GM18511 (cell line): ENCODE data around the gene PGM5.
A peak's percentile ranks its signal among the peaks of the same experiment; 100 is the strongest.

Experiments used
- ATAC-seq: cut with Tn5 transposase; IDR thresholded peaks from one replicate; pipeline ENCODE4 v1.9.1; 2021; ENCODE audit warnings: mild to moderate bottlenecking, moderate library complexity; ENCODE audit not compliant: unreplicated experiment

Gene PGM5

GRCh38 chr9:68493958-68494577 is 137.7 kb downstream of the PGM5 start:
- no peak for ATAC-seq

- no peak for ATAC-seq
Observed at GRCh38 chr9:68495247-68495646, 138.8 kb downstream of the PGM5 start.

- ATAC-seq = no peak
Observed at GRCh38 chr9:68496356-68496755, 139.9 kb downstream of the PGM5 start.

- ATAC-seq = no peak
Observed at GRCh38 chr9:68497629-68498028, 141.2 kb downstream of the PGM5 start.

- no peak for ATAC-seq
Observed at GRCh38 chr9:68498816-68499215, 142.4 kb downstream of the PGM5 start.

GRCh38 chr9:68500457-68501381 is 144.3 kb downstream of the PGM5 start:
- ATAC-seq = no peak

GRCh38 chr9:68502279-68502678 is 145.9 kb downstream of the PGM5 start:
- no peak for ATAC-seq

GRCh38 chr9:68505681-68506409 is 149.4 kb downstream of the PGM5 start:
- peak; percentile 69 for ATAC-seq

GRCh38 chr9:68506551-68506950 is 150.1 kb downstream of the PGM5 start:
- ATAC-seq = no peak

GRCh38 chr9:68507130-68507805 is 150.9 kb downstream of the PGM5 start:
- ATAC-seq = no peak

GRCh38 chr9:68507806-68508145 is 151.4 kb downstream of the PGM5 start:
- no peak for ATAC-seq

GRCh38 chr9:68508547-68508946 is 152.1 kb downstream of the PGM5 start:
- no peak for ATAC-seq

- ATAC-seq = no peak
Observed at GRCh38 chr9:68509689-68510088, 153.3 kb downstream of the PGM5 start.

- ATAC-seq = no peak
Observed at GRCh38 chr9:68513385-68513784, 157.0 kb downstream of the PGM5 start.

- ATAC-seq = no peak
Observed at GRCh38 chr9:68513981-68514380, 157.6 kb downstream of the PGM5 start.

- ATAC-seq = no peak
Observed at GRCh38 chr9:68515326-68516017, 159.1 kb downstream of the PGM5 start.

- no peak for ATAC-seq
Observed at GRCh38 chr9:68522131-68522530, 165.7 kb downstream of the PGM5 start.

- ATAC-seq = no peak
Observed at GRCh38 chr9:68522954-68523353, 166.5 kb downstream of the PGM5 start.

GRCh38 chr9:68523367-68523936 is 167.0 kb downstream of the PGM5 start:
- ATAC-seq = no peak

- ATAC-seq = no peak
Observed at GRCh38 chr9:68530618-68531017, 174.2 kb downstream of the PGM5 start.
